ENCODE results near the gene HDAC4. TPM values are rescaled to one million over a fixed set of nuclear protein-coding genes. Genes with fewer than 3 reads are reported as not detected.

Gene HDAC4
- total RNA-seq, 1 experiment from 2014 or later: 44.4 TPM

GRCh38 chr2:239195992-239196391 is 204.8 kb downstream of the HDAC4 start (continued):
- TF ChIP-seq ZNF396 (CRISPR knock-in tag; IDR thresholded peaks at IDR 0.05; ENCODE audit: borderline replicate concordance) (no peak), ZBTB43 (CRISPR knock-in tag; IDR thresholded peaks at IDR 0.05) (no peak), ZNF281 (CRISPR knock-in tag; IDR thresholded peaks at IDR 0.05) (no peak), NFATC4 (CRISPR knock-in tag; IDR thresholded peaks at IDR 0.05) (no peak), RELA (CRISPR knock-in tag; IDR thresholded peaks at IDR 0.05; ENCODE audit: borderline replicate concordance) (no peak), SMAD3 (CRISPR knock-in tag; IDR thresholded peaks at IDR 0.05; ENCODE audit: borderline replicate concordance) (no peak), SP1 (CRISPR knock-in tag; conservative IDR thresholded peaks at IDR 0.05) (no peak), GTF2I (CRISPR knock-in tag; conservative IDR thresholded peaks at IDR 0.05) (no peak)
- TF ChIP-seq, protein P1, sequence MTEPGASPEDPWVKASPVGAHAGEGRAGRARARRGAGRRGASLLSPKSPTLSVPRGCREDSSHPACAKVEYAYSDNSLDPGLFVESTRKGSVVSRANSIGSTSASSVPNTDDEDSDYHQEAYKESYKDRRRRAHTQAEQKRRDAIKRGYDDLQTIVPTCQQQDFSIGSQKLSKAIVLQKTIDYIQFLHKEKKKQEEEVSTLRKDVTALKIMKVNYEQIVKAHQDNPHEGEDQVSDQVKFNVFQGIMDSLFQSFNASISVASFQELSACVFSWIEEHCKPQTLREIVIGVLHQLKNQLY (CRISPR knock-in tag; IDR thresholded peaks at IDR 0.05): no peak
- TF ChIP-seq, protein P2, sequence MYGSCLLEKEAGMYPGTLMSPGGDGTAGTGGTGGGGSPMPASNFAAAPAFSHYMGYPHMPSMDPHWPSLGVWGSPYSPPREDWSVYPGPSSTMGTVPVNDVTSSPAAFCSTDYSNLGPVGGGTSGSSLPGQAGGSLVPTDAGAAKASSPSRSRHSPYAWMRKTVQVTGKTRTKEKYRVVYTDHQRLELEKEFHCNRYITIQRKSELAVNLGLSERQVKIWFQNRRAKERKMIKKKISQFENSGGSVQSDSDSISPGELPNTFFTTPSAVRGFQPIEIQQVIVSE (CRISPR knock-in tag; IDR thresholded peaks at IDR 0.05; ENCODE audit: borderline replicate concordance): no peak
- TF ChIP-seq, protein P3, sequence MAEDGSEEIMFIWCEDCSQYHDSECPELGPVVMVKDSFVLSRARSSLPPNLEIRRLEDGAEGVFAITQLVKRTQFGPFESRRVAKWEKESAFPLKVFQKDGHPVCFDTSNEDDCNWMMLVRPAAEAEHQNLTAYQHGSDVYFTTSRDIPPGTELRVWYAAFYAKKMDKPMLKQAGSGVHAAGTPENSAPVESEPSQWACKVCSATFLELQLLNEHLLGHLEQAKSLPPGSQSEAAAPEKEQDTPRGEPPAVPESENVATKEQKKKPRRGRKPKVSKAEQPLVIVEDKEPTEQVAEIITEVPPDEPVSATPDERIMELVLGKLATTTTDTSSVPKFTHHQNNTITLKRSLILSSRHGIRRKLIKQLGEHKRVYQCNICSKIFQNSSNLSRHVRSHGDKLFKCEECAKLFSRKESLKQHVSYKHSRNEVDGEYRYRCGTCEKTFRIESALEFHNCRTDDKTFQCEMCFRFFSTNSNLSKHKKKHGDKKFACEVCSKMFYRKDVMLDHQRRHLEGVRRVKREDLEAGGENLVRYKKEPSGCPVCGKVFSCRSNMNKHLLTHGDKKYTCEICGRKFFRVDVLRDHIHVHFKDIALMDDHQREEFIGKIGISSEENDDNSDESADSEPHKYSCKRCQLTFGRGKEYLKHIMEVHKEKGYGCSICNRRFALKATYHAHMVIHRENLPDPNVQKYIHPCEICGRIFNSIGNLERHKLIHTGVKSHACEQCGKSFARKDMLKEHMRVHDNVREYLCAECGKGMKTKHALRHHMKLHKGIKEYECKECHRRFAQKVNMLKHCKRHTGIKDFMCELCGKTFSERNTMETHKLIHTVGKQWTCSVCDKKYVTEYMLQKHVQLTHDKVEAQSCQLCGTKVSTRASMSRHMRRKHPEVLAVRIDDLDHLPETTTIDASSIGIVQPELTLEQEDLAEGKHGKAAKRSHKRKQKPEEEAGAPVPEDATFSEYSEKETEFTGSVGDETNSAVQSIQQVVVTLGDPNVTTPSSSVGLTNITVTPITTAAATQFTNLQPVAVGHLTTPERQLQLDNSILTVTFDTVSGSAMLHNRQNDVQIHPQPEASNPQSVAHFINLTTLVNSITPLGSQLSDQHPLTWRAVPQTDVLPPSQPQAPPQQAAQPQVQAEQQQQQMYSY (CRISPR knock-in tag; IDR thresholded peaks at IDR 0.05): no peak

- no peaks in the 10 kb centered on the region for H3K9me3 Mint-ChIP-seq
- DNase-seq (ENCODE audit: low spot score) (no peak), ATAC-seq (no peak)
- peak overlapping the region; percentile 31; the same call in 1 of the 2 replicates for H3K27ac Mint-ChIP-seq
- POLR2A ChIA-PET: interaction anchor here (0.6 kb wide), 1 partner anchor 222 kb away, joined by 11 read pairs; no protein-coding TSS in a partner anchor
- no peaks in the 10 kb centered on the region for H3K27me3 Mint-ChIP-seq (ENCODE audit: low read depth)
- CTCF ChIA-PET: interaction anchor here (1.9 to 2.2 kb wide), 2 partner anchors 9 to 13 kb away, joined by 14 to 20 read pairs; no protein-coding TSS in a partner anchor
- peaks cover 7% of the 10 kb centered on the region for H3K36me3 Mint-ChIP-seq
- H3K4me1 Mint-ChIP-seq: peaks cover 2% of the 10 kb centered on the region; the same call in 1 of the 2 replicates
- H3K4me3 Mint-ChIP-seq: no peak overlapping the region
- TF ChIP-seq RELA (CRISPR knock-in tag; IDR thresholded peaks at IDR 0.05; ENCODE audit: borderline replicate concordance) (no peak), ELF4 (CRISPR knock-in tag; IDR thresholded peaks at IDR 0.05; ENCODE audit: low read depth) (no peak), ZNF138 (CRISPR knock-in tag; conservative IDR thresholded peaks at IDR 0.05) (no peak), MXD4 (CRISPR knock-in tag; IDR thresholded peaks at IDR 0.05; ENCODE audit: borderline replicate concordance) (no peak), ATF6 (CRISPR knock-in tag; IDR thresholded peaks at IDR 0.05) (no peak), NR2C2 (CRISPR knock-in tag; IDR thresholded peaks at IDR 0.05) (no peak)
- TF ChIP-seq, protein P4, sequence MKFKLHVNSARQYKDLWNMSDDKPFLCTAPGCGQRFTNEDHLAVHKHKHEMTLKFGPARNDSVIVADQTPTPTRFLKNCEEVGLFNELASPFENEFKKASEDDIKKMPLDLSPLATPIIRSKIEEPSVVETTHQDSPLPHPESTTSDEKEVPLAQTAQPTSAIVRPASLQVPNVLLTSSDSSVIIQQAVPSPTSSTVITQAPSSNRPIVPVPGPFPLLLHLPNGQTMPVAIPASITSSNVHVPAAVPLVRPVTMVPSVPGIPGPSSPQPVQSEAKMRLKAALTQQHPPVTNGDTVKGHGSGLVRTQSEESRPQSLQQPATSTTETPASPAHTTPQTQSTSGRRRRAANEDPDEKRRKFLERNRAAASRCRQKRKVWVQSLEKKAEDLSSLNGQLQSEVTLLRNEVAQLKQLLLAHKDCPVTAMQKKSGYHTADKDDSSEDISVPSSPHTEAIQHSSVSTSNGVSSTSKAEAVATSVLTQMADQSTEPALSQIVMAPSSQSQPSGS (CRISPR knock-in tag; IDR thresholded peaks at IDR 0.05; ENCODE audit: borderline replicate concordance, low read depth): no peak
- TF ChIP-seq, protein P5, sequence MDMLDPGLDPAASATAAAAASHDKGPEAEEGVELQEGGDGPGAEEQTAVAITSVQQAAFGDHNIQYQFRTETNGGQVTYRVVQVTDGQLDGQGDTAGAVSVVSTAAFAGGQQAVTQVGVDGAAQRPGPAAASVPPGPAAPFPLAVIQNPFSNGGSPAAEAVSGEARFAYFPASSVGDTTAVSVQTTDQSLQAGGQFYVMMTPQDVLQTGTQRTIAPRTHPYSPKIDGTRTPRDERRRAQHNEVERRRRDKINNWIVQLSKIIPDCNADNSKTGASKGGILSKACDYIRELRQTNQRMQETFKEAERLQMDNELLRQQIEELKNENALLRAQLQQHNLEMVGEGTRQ (CRISPR knock-in tag; IDR thresholded peaks at IDR 0.05): no peak
Observed at GRCh38 chr2:239195318-239195871, 205.4 kb downstream of the HDAC4 start.

Measured in WTC11 (cell line).